SK-N-SH treated with all-trans-retinoic acid at 6 μM for 48 hours (cell line): ENCODE data around the gene MLANA.

ENCODE experiments used
- ATAC-seq: fragments of 200-7000 bp; cut with Tn5 transposase; 3 replicates; pipeline ENCODE4 v1.9.1; 2020; ENCODE audit warnings: mild to moderate bottlenecking, moderate library complexity
- ARNTL ChIP-seq: fragments of 450-650 bp; formaldehyde crosslinking; IDR thresholded peaks from 2 replicates; pipeline ENCODE4 v1.5.0; 2020; ENCODE audit warnings: low read depth, mild to moderate bottlenecking, moderate library complexity, borderline replicate concordance
- BACH2 ChIP-seq: fragments of 250-450 bp; sonication (Bioruptor Pico); IDR thresholded peaks from 2 replicates; pipeline ENCODE4 v1.9.0; 2021; ENCODE audit warnings: mild to moderate bottlenecking, borderline replicate concordance
- CREB5 ChIP-seq: fragments of 250-450 bp; sonication (Bioruptor Pico); IDR thresholded peaks from 2 replicates; pipeline ENCODE4 v1.5.1; 2020; ENCODE audit warnings: low read depth, mild to moderate bottlenecking, moderate library complexity
- CSDC2 ChIP-seq: fragments of 250-450 bp; sonication (Bioruptor Pico); IDR thresholded peaks from 2 replicates; pipeline ENCODE4 v1.5.0; 2020; ENCODE audit warnings: mild to moderate bottlenecking, moderate library complexity
- CSRNP3 ChIP-seq: fragments of 250-450 bp; sonication (Bioruptor Pico); IDR thresholded peaks from 2 replicates; pipeline ENCODE4 v1.5.1; 2021; ENCODE audit warnings: mild to moderate bottlenecking, moderate library complexity
- ESRRG ChIP-seq: fragments of 250-450 bp; sonication (Bioruptor Pico); IDR thresholded peaks from 2 replicates; pipeline ENCODE4 v1.6.1; 2021; ENCODE audit warnings: mild to moderate bottlenecking
- GLIS3 ChIP-seq: fragments of 250-450 bp; sonication (Bioruptor Pico); IDR thresholded peaks from 2 replicates; pipeline ENCODE4 v1.5.0; 2020; ENCODE audit warnings: mild to moderate bottlenecking, moderate library complexity
- ISL1 ChIP-seq: fragments of 250-450 bp; sonication (Bioruptor Pico); IDR thresholded peaks from 2 replicates; pipeline ENCODE4 v2.1.2; 2022; ENCODE audit warnings: mild to moderate bottlenecking, moderate library complexity
- OSR1 ChIP-seq: fragments of 250-450 bp; sonication (Bioruptor Pico); IDR thresholded peaks from 2 replicates; pipeline ENCODE4 v1.8.0; 2022; ENCODE audit warnings: moderate library complexity, mild to moderate bottlenecking, inconsistent platforms
- PATZ1 ChIP-seq: fragments of 250-450 bp; sonication (Bioruptor Pico); IDR thresholded peaks from 2 replicates; pipeline ENCODE4 v1.8.0; 2020; ENCODE audit warnings: mild to moderate bottlenecking, moderate library complexity, borderline replicate concordance
- PPARA ChIP-seq: fragments of 250-450 bp; sonication (Bioruptor Pico); IDR thresholded peaks from 2 replicates; pipeline ENCODE4 v1.5.0; 2020; ENCODE audit warnings: mild to moderate bottlenecking, borderline replicate concordance
- RARB ChIP-seq: fragments of 250-450 bp; sonication (Bioruptor Pico); IDR thresholded peaks from 2 replicates; pipeline ENCODE4 v1.8.0; 2021; ENCODE audit warnings: mild to moderate bottlenecking, moderate library complexity
- SNAI2 ChIP-seq: fragments of 250-450 bp; sonication (Bioruptor Pico); IDR thresholded peaks from 2 replicates; pipeline ENCODE4 v1.5.0; 2020; ENCODE audit warnings: mild to moderate bottlenecking, moderate library complexity
- TCF4 ChIP-seq: fragments of 250-450 bp; sonication (Bioruptor Pico); IDR thresholded peaks from 2 replicates; pipeline ENCODE4 v1.8.0; 2021; ENCODE audit warnings: mild to moderate bottlenecking, moderate library complexity, borderline replicate concordance
- TOX ChIP-seq: fragments of 250-450 bp; sonication (Bioruptor Pico); IDR thresholded peaks from 2 replicates; pipeline ENCODE4 v1.8.0; 2021; ENCODE audit warnings: mild to moderate bottlenecking, moderate library complexity, borderline replicate concordance
- ZC3H10 ChIP-seq: fragments of 250-450 bp; sonication (Bioruptor Pico); IDR thresholded peaks from 2 replicates; pipeline ENCODE4 v1.5.1; 2021; ENCODE audit warnings: mild to moderate bottlenecking, moderate library complexity
- ZFP3 ChIP-seq: fragments of 250-450 bp; sonication (Bioruptor Pico); IDR thresholded peaks from 2 replicates; pipeline ENCODE4 v1.5.0; 2020; ENCODE audit warnings: mild to moderate bottlenecking, moderate library complexity
- ZFP30 ChIP-seq: fragments of 450-650 bp; formaldehyde crosslinking; IDR thresholded peaks from 2 replicates; pipeline ENCODE4 v1.5.0; 2022; ENCODE audit warnings: mild to moderate bottlenecking, moderate library complexity
- ZNF565 ChIP-seq: fragments of 450-650 bp; formaldehyde crosslinking; conservative IDR thresholded peaks from 2 replicates; pipeline ENCODE4 v1.5.0; 2020; ENCODE audit warnings: low read depth, mild to moderate bottlenecking, moderate library complexity
- ZNF70 ChIP-seq: fragments of 450-650 bp; formaldehyde crosslinking; IDR thresholded peaks from 2 replicates; pipeline ENCODE4 v1.5.0; 2020; ENCODE audit warnings: mild to moderate bottlenecking, moderate library complexity
- ZNF8 ChIP-seq: fragments of 450-650 bp; formaldehyde crosslinking; IDR thresholded peaks from 2 replicates; pipeline ENCODE4 v1.5.0; 2020; ENCODE audit warnings: mild to moderate bottlenecking, moderate library complexity

Gene MLANA

GRCh38 chr9:5922192-5922591 is 31.5 kb downstream of the MLANA start:
- no peak for ATAC-seq
- TF ChIP-seq TOX (no peak), ESRRG (CRISPR knock-in tag) (no peak)

- TF ChIP-seq CSDC2: no peak
- no peak for TF ChIP-seq ISL1
- no peak for TF ChIP-seq ZNF8 (CRISPR knock-in tag)
- ATAC-seq: no peak
Measured at GRCh38 chr9:5931657-5932056, 41.0 kb downstream of the MLANA start.

GRCh38 chr9:5938449-5938848 is 47.8 kb downstream of the MLANA start:
- ATAC-seq: no peak
- no peak for TF ChIP-seq SNAI2 (CRISPR knock-in tag)
- no peak for TF ChIP-seq ZFP3 (CRISPR knock-in tag)
- no peak for TF ChIP-seq CSRNP3 (CRISPR knock-in tag)
- TF ChIP-seq PATZ1: no peak
- TF ChIP-seq ZC3H10: no peak
- TF ChIP-seq ZFP30 (CRISPR knock-in tag): no peak
- no peak for TF ChIP-seq ZNF565 (CRISPR knock-in tag)
- no peak for TF ChIP-seq GLIS3 (CRISPR knock-in tag)
- no peak for TF ChIP-seq ISL1
- TF ChIP-seq ESRRG (CRISPR knock-in tag): no peak
- TF ChIP-seq ZNF70 (CRISPR knock-in tag): no peak
- TF ChIP-seq ZNF8 (CRISPR knock-in tag): no peak
- no peak for TF ChIP-seq OSR1 (CRISPR knock-in tag)
- no peak for TF ChIP-seq ARNTL (CRISPR knock-in tag)
- no peak for TF ChIP-seq TCF4 (CRISPR knock-in tag)
- no peak for TF ChIP-seq CREB5
- TF ChIP-seq RARB (CRISPR knock-in tag): no peak
- no peak for TF ChIP-seq TOX
- TF ChIP-seq PPARA: no peak
- no peak for TF ChIP-seq BACH2 (CRISPR knock-in tag)

GRCh38 chr9:5939530-5939929 is 48.8 kb downstream of the MLANA start:
- TF ChIP-seq CREB5 (no peak), ISL1 (no peak), CSRNP3 (CRISPR knock-in tag) (no peak)
- TF ChIP-seq, all 23 proteins: peak for 0
- ATAC-seq: no peak

GRCh38 chr9:5941214-5941613 is 50.5 kb downstream of the MLANA start:
- ATAC-seq: no peak
- TF ChIP-seq TCF4 (CRISPR knock-in tag) (no peak), CREB5 (no peak), ZC3H10 (no peak), RARB (CRISPR knock-in tag) (no peak), ESRRG (CRISPR knock-in tag) (no peak), ZFP3 (CRISPR knock-in tag) (no peak), GLIS3 (CRISPR knock-in tag) (no peak), ZFP30 (CRISPR knock-in tag) (no peak)
